Measurements from ENCODE around the gene ZCCHC24.

ZCCHC24 gene

DNA sequence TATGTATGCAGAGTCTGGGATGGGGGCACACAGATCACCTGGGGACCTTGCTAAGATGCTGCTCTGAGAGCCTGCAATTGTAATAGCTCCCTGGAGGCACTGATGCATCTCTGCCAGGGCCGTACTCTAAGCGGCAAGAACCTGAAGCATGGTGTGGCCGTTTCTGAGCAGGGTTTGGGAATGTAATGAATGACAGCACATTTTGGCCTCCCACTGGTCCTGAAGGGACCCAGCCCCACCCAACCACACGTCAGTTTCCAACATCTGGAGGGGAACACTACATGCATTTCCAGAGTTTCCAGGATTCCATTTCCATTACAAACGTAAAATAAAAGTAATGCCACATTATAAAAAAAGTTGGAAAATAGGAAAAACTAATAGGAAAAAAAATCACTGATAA lies 14.0 kb downstream of the ZCCHC24 start:
- DNase-seq (ENCODE audit: low read depth) = no peak

DNA sequence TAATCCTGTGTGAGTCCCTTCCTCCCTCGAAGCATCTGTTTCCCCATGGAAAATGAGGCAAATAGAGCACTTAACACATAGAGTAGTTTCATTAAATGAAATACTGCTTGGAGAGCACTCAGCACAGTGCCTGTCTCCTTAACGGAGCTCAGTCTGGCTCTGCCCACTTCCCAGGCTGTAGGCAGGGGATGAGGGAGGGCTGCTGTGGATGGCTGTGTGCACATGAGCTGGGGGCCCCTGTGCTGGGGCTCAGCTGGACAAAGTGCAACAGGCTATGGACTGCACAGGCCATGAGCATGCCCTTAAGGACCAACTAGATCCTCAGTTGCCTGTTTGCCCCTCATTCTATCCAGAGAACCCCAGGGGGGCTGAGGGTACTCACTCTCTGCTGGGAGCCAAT lies 14.5 kb downstream of the ZCCHC24 start:
- no peak for DNase-seq (ENCODE audit: low read depth)

DNA sequence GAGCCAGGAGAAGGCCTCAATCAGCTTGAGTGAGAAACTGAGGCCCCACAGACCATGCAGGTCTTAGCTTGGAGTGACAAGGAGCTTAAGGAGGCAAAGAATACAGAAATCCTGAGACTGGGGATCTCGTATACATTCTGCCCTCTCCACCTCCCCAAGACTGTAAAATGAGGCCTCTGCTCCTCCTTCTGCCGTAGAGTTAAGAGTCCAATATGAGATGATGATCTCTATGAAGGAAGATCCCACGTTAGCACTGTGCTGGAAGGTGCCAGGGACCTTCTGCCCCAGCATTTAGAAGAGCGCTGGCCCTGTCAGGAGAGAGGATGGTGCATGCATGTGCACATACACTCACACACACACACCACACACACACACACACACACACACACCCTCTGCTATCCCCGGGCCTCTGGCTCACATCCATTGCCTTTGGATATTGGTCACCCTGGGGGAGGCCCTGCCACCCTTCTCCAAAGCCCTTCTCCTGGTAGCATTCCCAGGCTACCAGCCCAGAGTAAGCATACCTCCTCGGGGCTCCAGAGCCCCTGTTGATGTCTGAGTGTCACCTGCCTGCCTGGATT lies 15.0 kb downstream of the ZCCHC24 start:
- DNase-seq (ENCODE audit: low read depth) = no peak

DNA sequence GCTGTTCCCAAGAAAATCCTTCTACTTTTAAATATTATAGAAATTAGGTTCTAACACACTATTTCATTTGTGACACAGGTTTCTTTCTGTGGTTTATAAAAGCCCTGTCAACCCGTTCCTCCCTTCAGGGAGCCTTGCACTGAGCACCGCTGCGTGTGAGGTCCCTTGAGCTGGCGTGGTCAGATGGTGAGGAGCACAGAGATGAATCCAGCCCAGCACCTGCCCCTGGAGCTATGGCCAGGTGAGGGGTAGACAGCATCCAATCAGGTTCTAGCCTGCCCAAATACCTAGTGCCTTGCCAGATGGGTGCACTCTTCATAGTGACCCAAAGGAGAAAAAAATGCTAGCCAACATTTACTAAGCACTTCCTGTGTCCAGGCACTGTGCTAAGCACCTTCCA lies 15.7 kb downstream of the ZCCHC24 start:
- no peak for DNase-seq (ENCODE audit: low read depth)

DNA sequence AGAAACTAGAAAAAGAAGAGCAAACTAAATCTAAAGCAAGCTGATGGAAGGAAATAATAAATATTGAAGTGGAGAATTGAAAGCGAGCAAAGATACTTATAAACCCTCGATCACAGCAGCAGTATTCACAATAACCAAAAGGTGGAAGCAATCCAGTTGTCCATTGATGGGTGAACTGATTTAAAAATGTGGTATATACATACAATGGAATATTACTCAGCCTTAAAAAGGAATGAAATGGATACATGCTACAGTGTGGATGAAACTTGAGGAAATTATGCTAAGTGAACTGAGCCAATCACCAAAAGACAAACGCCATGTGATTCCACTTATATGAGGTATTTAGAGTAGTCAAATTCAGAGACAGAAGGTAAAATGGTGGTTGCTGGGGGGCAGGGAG lies 17.5 kb downstream of the ZCCHC24 start:
- DNase-seq (ENCODE audit: low read depth) = no peak

DNA sequence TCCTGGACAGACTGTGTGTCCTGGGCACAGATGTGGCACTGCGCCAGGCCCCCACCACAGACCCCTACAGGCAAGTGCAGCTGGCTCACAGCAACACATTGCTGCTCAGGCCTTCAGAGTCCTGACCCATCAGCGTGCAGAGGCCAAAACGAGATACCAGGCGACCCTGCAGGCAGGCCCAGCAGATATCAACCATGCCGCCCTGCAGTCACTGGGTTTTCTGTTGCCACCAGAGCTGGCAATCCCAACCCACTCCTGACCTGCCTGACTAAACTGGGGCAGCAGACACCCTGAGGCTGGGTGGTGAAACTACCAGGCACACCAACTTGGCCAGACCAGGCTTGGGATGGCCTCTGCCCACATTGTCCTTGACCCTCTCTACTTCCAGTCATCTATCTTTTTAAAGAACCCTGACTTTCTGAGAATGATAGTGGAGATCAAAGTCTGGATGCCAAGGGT lies 20.3 kb downstream of the ZCCHC24 start:
- no peak for DNase-seq (ENCODE audit: low read depth)

DNA sequence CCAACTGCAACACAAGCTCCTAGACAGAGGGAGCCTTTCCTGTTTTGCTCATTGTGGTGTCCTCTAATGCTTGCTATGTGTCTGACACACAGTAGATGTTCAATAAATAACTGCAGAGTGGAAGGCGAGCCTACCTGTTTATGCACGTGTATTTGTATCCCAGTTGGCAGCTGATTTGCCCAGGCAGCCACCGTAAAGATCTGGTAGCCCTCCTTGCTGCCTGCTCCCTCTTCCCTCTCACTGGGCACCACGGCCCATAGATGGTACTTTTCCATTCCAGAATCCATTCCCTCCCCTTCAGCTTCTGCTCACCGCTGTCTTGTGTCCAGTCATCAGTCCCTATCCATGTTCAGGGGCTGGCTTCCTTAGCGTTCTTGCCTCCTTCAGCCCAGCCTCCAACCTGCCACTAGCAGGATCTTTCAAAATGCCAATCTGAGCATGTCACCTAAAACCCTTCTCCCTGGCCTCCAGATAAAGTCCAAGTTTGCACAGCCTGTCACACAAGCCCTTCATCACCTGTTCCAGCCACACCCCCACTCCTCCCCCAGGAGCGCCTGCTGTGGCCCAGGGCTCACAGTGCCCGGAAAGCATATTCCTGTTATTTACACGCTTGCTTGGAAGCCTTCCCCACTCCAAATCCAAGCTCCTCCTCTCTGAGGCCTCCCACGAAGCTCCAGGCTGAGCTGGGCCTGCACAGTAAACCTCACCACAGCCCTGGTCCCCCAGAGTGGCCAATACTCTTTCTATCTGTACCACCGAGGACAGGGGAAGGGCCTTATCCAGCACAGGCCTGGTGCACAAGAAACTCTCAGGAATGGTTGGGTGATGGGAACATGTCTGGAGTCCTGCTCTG lies 21.0 kb downstream of the ZCCHC24 start:
- DNase-seq (ENCODE audit: low read depth) = no peak

DNA sequence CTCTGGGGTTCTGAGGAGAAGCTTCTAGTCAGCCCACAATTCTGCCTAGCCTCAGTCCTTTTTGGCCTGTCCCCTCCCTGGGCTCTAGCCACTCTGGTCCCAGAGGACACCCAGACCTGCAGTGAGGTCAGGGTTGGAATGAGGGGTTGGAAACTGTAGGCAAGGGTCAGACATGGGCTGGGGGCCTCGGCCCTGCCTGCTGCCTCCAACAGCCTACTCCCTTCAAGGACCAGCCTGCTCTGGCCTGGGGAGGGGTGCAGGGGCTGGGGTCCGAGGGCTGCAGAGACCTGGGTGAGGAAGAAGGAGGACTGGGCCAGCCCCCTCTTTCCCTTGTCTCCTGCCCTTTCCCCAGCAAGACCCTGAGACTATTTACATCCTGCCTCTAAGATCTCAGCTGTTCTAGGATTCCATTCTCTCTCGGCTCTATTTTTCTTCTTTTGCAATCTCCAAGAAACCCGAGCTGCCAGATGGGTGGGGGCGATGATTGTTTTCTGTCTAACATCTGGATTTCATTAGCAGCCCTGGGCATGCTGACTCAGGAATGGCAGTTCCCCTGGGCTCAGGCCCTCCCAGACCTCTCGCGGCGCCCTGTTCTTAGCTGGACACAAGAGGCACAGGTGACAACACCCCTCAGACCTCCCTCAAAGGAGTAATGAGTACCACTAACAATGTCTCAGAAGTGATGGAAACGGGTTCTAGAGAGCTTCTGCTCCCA lies 23.1 kb downstream of the ZCCHC24 start:
- DNase-seq (ENCODE audit: low read depth) = no peak

DNA sequence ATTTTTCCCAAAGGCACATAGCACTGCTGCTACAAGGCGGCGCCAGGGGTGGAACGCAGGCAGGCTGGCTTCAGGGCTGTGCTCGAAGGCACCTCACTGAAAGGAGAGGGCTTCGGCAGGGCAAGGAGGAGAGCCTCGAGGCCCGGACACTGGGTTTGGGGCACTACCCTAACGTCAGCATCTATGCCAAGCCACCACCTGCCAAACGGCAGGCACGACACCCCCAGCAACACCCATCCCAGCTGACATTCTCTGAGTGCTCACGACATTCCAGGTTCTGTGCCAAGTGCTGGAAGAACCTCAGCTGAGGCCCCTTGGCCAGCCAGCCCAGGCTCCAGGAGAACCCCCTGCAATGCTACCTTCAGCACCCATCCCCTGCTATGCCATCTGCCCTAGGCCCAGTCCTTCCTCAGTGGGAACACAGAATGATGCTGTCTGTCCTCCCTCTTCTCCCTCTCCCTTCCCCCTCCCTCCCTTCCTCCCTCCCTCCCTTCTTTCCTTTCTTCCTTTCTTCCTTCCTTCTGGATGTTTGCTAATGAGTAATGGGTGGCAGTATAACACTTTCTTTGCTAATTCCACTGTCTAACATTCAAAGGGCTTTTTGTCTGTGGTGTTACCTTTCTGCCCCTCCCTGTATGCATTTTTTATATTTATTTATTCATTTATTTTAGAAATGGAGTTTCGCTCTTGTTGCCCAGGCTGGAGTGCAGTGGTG lies 24.3 kb downstream of the ZCCHC24 start:
- no peak for DNase-seq (ENCODE audit: low read depth)

DNA sequence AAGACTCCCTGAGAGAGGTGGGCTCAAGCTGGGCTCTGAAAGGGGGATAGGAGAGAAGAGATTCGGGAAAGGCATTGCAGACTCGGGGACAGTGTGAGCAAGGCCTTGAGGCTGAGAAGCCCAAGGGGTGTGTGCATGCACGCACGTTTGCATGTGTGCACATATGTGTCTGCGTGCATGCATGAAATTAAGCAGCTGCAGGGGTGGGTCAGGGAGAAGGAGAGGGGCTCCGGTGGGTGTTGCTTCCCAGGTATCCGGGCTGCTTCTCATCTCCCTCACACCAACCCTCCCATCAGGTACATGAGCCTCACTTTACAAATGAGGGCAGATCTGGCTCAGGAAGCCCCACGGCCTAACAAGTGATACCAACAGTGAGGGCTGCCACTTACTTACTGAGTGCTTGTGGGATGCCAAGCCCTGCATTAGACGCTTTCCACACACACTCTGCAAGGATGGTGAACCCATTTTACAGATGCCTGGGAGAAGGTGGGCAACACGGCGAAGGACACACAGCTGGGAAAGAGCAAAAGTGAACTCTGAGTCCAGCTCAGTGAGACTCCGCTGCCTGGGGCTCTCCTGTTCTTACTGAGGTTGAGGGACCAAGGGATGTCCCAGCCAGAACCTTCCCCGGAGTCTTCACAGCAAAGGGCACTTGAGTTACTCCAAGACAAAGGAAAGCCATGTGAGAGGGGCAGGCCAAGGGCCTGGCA lies 26.4 kb downstream of the ZCCHC24 start:
- DNase-seq (ENCODE audit: low read depth) = no peak

DNA sequence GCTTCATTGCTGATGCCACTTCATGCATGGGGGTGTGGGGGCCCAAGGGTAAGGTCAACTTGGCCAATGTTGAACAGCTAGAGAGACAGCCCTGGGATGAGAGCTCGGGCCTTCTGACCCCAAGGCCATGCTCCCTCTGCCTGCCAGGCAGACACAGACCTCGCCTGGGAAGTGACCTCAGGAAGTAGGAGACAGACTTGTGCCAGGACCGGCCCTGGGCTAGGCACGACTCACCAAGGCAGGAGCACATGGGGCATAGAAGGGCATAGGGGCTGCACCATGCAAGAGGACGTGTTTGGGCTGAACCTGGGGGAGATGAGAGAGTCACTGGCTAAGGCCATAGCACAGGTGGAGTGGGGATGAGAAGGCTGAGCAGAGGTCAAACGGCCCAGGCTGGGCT lies 27.1 kb downstream of the ZCCHC24 start:
- DNase-seq (ENCODE audit: low read depth) = no peak

DNA sequence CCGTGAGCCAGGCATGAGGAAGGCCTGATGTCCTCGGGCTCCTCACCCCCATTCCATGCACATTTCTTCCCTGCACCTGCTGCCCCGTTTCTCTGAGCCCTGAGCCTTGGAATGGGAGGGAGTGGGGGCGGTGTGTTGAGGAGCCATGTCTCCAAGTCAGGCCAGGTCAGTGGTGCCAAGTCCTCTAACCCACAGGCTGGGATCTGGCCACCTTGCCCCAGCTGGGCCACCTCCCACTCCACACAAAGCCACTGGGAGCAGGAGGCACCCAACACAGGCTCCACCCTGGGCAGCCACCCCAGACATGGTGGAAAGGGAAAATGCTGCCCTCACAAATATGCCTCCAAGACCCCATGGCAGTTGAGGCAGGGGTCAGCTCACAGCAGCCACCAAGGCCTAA lies 27.7 kb downstream of the ZCCHC24 start:
- no peak for DNase-seq (ENCODE audit: low read depth)

DNA sequence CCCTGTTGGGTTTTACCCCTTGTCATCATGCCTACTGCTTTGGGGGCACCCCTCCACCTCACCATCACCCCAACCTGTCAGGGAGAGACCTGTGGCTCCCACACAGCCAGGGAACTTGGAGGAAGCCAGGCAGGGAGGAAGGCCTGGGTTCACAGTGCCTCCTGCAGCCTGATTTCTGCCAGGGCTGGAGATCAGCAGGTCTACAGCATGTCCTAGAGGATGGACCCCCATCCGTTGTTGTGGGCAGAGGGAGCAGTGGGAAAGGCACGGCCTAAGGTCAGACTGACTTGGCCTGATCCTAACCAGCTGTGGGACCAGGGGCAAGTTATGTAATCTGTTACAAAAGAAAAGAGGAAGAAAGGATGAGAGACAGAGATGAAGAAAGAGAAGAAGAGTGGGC lies 28.2 kb downstream of the ZCCHC24 start:
- DNase-seq (ENCODE audit: low read depth) = no peak

DNA sequence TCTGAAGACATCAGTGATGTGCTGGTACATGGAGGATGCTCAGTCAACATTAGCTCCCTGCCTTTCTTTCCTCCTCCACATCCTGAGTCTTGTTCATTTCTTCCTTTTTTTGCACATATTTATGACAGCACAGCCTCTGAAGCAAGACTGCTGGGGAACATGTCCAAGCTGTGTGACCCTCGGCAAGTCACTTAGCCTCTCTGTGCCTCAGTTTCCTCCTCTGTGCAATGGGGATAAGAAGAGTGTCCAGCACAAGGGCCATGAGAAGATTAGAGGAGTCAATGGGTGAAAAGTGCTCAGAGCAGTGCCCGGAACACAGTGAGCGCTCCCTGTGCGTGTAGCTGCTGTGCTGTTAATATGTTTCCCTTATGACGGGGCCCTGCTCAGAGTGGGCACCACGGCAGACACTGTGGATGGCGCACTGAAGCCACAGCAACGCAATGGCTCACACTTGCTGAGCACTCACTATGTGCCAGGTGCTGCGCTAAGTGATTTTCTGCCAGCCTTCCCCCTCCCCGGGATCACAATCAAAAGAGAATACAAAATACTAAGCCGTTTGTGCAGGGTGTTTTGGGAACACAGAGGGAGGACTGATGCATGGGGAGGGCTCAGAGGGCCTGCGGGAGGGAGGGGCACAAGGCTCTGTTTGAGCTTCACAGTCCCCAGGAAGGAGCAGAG lies 28.7 kb downstream of the ZCCHC24 start:
- no peak for DNase-seq (ENCODE audit: low read depth)

DNA sequence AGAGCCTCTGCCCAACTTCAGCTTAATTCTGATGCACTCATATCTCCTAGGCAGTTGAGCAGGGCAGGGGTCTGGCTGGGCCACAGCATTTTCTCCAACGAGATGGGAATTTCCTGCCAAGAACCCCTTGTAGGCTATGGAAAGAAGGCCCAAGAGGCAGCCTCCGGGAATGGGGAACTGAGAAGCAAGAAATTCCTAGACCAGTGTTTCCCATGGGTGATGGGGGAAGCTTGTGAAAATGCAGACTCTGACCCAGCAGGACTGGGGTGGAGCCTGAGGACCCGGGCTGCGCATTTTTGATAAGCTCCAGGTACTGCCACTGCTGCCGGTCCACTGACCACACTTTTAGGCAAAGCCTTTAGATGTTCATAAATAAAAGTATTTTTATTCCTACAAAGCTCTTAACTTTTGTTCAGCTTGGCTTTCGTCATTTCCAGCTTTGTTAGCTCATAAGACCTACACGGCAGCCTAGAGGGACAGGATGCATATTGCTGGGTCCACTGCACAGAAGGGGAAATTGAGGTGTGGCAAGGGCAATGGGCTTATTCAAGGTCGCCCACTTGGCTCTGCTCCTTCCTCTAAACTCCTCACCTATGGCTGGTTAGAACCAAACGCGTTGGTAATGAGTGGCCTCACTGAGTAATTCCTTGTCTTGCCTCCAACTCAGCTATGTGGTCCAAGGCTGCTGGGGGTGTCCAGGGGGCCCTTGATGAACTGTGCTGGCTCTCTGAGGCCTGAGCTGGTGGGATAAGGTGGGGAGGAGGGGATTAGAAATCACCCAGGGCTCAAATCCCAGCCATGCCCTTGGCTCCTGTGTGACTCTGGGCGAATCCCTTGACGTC lies 29.5 kb downstream of the ZCCHC24 start:
- DNase-seq (ENCODE audit: low read depth) = no peak

DNA sequence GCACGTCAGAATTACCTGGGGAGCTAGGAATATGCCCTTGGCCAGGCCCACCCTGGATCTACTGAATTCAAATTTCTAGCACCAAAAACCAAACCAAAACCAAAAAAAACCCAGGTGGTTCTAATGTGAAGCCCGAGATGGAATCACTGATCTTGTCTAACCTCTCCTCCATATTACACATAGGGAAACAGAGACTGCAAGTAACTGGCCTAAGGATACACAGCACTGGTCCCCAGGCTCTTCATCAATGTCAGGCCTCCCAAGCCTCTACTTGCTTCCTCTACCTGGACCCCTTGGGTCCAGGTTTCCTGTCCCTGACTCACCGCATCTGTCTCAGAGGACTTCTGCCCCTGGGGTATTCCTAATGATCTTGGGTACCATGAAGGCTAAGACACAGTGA lies 30.7 kb downstream of the ZCCHC24 start:
- no peak for DNase-seq (ENCODE audit: low read depth)

DNA sequence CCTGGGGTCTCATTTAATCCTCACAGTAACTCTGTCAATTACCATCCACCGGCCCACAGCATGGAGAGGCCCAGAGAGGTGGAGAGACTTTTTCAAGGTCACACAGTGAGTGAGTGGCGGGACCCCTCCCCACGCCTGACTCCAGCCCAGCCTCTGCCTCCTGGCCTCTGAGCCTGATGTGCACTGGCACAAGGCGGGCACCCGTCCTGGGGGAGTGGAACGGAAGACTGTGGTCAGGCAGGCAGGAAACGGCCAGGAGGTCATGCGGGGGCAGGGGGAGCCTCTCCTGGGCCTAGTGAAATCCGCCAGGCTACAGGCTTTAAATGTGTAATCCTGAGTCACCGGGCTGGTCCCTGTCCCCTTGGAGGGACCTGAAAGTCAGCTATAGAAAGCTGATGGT lies 32.2 kb downstream of the ZCCHC24 start:
- no peak for DNase-seq (ENCODE audit: low read depth)

DNA sequence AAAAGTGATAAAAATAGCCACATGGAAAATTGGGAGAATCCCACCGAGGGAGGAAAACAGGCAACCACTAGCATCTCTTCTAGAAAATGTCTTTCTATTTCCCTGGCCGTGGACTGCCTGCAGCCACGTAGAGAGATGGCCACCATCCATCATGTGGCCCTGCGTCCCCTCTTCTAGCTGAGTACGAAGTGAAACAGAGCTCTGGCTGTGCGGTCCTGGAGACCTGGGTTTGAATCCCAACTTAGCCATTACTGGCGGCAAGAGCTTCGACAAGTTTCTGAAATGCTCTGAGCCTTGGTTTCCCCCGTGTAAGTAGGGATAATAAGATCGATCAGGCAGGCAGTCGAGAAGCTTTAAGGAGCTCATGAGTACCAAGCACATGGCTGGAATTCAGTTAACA lies 32.9 kb downstream of the ZCCHC24 start:
- no peak for DNase-seq (ENCODE audit: low read depth)

DNA sequence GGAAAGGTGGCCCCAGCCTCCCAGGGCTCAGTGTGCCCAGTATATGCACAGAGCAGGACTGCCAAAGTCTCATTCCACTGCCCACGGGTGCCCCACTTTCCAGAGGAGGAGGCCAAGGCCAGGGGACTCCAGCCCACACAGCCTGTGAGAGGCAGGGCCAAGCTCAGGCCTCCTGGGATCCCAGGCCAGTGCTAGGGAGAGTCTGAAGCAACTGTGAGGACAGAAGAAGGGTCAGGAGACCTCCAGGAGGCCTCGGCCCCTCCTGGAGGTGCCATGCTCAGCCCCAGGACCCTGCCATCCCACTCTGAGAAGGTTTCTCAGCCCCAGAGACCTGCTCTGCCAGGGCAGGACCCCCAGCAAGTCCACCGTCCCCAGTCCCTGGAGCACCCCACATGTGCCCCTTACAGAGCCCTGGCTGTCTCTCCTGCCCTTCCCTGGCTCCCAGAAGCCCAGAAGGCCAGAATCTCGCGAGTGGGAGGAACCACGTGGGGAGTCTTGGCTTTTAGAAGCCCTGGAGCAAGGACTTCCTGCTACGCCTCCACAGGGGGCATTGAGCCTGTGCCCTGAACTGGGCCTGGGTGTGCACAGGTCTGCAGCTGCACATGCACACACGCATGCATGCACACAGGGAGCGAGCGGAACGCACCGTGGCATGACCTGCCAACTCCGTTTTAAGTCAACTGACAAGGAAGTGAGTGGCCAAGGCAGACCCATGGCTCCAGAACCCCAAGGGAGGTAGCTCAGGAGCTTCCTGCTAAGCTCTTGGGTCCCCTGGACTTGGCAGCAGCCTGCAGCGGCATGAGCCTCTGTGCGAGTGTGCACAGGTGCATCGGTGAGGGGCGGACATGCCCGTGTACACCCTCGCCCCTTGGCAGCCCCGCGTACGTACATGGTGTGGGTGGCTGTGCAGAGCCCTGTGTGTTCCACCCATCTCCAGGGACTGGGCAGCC lies 33.6 kb downstream of the ZCCHC24 start:
- DNase-seq (ENCODE audit: low read depth) = no peak
